Cardiac muscle cell (in vitro differentiated cells and primary cell): ENCODE results near the gene TMEM255A. TPM values are rescaled to one million over a fixed set of nuclear protein-coding genes. Genes with fewer than 3 reads are reported as not detected.
A peak's percentile ranks its signal among the peaks of the same experiment; 100 is the strongest.

Source experiments
- DNase-seq, 2 donors: peaks; one replicate each; pipeline versions ENCODE4 v3.0.0 to v3.0.0-alpha.2; 2010 to 2017; ENCODE audit warnings: low read depth in 1 of 2, low spot score in 1 of 2
- H3K27ac ChIP-seq: fragments of 200-600 bp; sonication (generic); 2 replicates; pipeline ENCODE4 v1.5.1; 2016
- H3K27me3 ChIP-seq: fragments of 200-600 bp; sonication (generic); 2 replicates; pipeline ENCODE4 v1.6.0; 2016; ENCODE audit warnings: control low read depth
- H3K36me3 ChIP-seq: fragments of 200-600 bp; sonication (generic); 2 replicates; pipeline ENCODE4 v1.5.1; 2016; ENCODE audit warnings: control low read depth
- H3K4me1 ChIP-seq: fragments of 200-600 bp; sonication (generic); 2 replicates; pipeline ENCODE4 v1.8.1; 2017; ENCODE audit warnings: low read depth, mild to moderate bottlenecking, mixed run types
- H3K4me3 ChIP-seq: fragments of 200-600 bp; sonication (generic); 2 replicates; pipeline ENCODE4 v1.5.1; 2016; ENCODE audit warnings: mild to moderate bottlenecking
- H3K9me3 ChIP-seq: fragments of 200-600 bp; sonication (generic); 2 replicates; pipeline ENCODE4 v1.5.1; 2017; ENCODE audit warnings: low read depth, mild to moderate bottlenecking, control low read depth
- CTCF ChIP-seq: IDR thresholded peaks from 2 replicates; pipeline ENCODE4 v1.5.1; 2012; ENCODE audit warnings: low read depth, mild to moderate bottlenecking, low read length
- polyA plus RNA-seq: library from polyadenylated mRNA; unstranded; fragments of >200 nt; fragmentation: Nextera tagmentation; extraction: Ambion mirVana; gene quantifications from 2 replicates; pipeline ENCODE4 v1.2.1, GENCODE V29; 2016
- total RNA-seq: library from RNA; depleted of rRNA; stranded (reverse); fragments of >200 nt; gene quantifications from 2 replicates; pipeline ENCODE4 v1.2.3, GENCODE V29; 2016

The TMEM255A gene
- total and polyA plus RNA-seq, 2 experiments from 2014 or later, result 3.1 to 5.2 TPM

GRCh38 chrX:120235284-120235683 lies 76.0 kb downstream of the TMEM255A start:
- H3K27me3 ChIP-seq, result no peaks in the 10 kb centered on the region
- H3K4me3 ChIP-seq, result no peak overlapping the region
- TF ChIP-seq CTCF, result no peak
- H3K27ac ChIP-seq, result no peak overlapping the region
- no peaks in the 10 kb centered on the region for H3K9me3 ChIP-seq
- no peaks in the 10 kb centered on the region for H3K36me3 ChIP-seq
- no peaks in the 10 kb centered on the region for H3K4me1 ChIP-seq
- no peak for DNase-seq

- H3K27ac ChIP-seq, result no peak overlapping the region
- H3K9me3 ChIP-seq, result no peaks in the 10 kb centered on the region
- no peaks in the 10 kb centered on the region for H3K36me3 ChIP-seq
- DNase-seq, result no peak
- no peak for TF ChIP-seq CTCF
- H3K4me3 ChIP-seq, result no peak overlapping the region
- no peaks in the 10 kb centered on the region for H3K27me3 ChIP-seq
- no peaks in the 10 kb centered on the region for H3K4me1 ChIP-seq
Measured at GRCh38 chrX:120228187-120228908, 82.9 kb downstream of the TMEM255A start.

GRCh38 chrX:120224388-120224787 lies 86.9 kb downstream of the TMEM255A start:
- TF ChIP-seq CTCF, result no peak
- Histone ChIP-seq H3K27ac (no peak overlapping the region), H3K4me1 (no peaks in the 10 kb centered on the region), H3K36me3 (no peaks in the 10 kb centered on the region), H3K9me3 (no peaks in the 10 kb centered on the region), H3K4me3 (no peak overlapping the region), H3K27me3 (no peaks in the 10 kb centered on the region)
- DNase-seq, result no peak

GRCh38 chrX:120223374-120223773 lies 87.9 kb downstream of the TMEM255A start:
- Histone ChIP-seq H3K36me3 (no peaks in the 10 kb centered on the region), H3K9me3 (no peaks in the 10 kb centered on the region), H3K27me3 (no peaks in the 10 kb centered on the region), H3K4me3 (no peak overlapping the region), H3K27ac (no peak overlapping the region), H3K4me1 (no peaks in the 10 kb centered on the region)
- DNase-seq, result no peak
- TF ChIP-seq CTCF, result no peak

- DNase-seq, result peak; percentile 64 to 69
- Histone ChIP-seq H3K36me3 (no peaks in the 10 kb centered on the region), H3K27ac (no peak overlapping the region), H3K27me3 (no peaks in the 10 kb centered on the region), H3K4me3 (no peak overlapping the region), H3K4me1 (no peaks in the 10 kb centered on the region), H3K9me3 (no peaks in the 10 kb centered on the region)
- peak; percentile 80 for TF ChIP-seq CTCF
Measured at GRCh38 chrX:120213438-120214265, 97.6 kb downstream of the TMEM255A start.

Other genes starting within 250 kb of the TMEM255A start
- gene RHOXF2B, start 233.8 kb downstream of the TMEM255A start, total RNA-seq, result not detected in 2 replicates
- gene RHOXF2B, start 233.8 kb downstream of the TMEM255A start, polyA plus RNA-seq, result not detected in 2 replicates
- 0.42 and 2.8 TPM in 2 replicates for gene RHOXF1, start 195.5 kb downstream of the TMEM255A start, total RNA-seq
- gene RHOXF1, start 195.5 kb downstream of the TMEM255A start, polyA plus RNA-seq, result 1.7 and 2.0 TPM in 2 replicates
- gene RHOXF2, start 152.8 kb downstream of the TMEM255A start, total RNA-seq, result not detected in 2 replicates
- gene RHOXF2, start 152.8 kb downstream of the TMEM255A start, polyA plus RNA-seq, result 0.39 and 0.41 TPM in 2 replicates
- gene ZBTB33, start 60.6 kb downstream of the TMEM255A start, total RNA-seq, result 8.9 and 11.4 TPM in 2 replicates
- gene ZBTB33, start 60.6 kb downstream of the TMEM255A start, polyA plus RNA-seq, result 5.7 and 10.2 TPM in 2 replicates
- 0.11 and 0.45 TPM in 2 replicates for gene ATP1B4, start 50.6 kb upstream of the TMEM255A start, total RNA-seq
- 0.34 TPM in 1 of 2 replicates, not detected in the other for gene ATP1B4, start 50.6 kb upstream of the TMEM255A start, polyA plus RNA-seq
- gene LAMP2, start 157.8 kb upstream of the TMEM255A start, total RNA-seq, result 31.1 and 41.7 TPM in 2 replicates
- 72.0 and 95.1 TPM in 2 replicates for gene LAMP2, start 157.8 kb upstream of the TMEM255A start, polyA plus RNA-seq
- 24.3 and 32.2 TPM in 2 replicates for gene CUL4B, start 249.5 kb upstream of the TMEM255A start, total RNA-seq
- 22.9 and 25.2 TPM in 2 replicates for gene CUL4B, start 249.5 kb upstream of the TMEM255A start, polyA plus RNA-seq